SU-DHL-6 (cell line): Measurements from ENCODE around the gene ACBD6.
A peak's percentile ranks its signal among the peaks of the same experiment; 100 is the strongest.

ENCODE experiments used
- H2AFZ ChIP-seq: fragments of 200-600 bp; sonication (generic); 2 replicates; pipeline ENCODE4 v1.6.1; 2014; ENCODE audit warnings: low read depth, mild to moderate bottlenecking, moderate library complexity, mixed read lengths, antibody characterized with exemption, low read length; ENCODE audit not compliant: severe bottlenecking
- H3F3A ChIP-seq: fragments of 200-600 bp; shearing (Covaris generic); 2 replicates; pipeline ENCODE4 v1.6.0; 2016; ENCODE audit warnings: antibody characterized with exemption, mild to moderate bottlenecking; ENCODE audit not compliant: insufficient read depth
- H3K27ac ChIP-seq: fragments of 200-600 bp; sonication (generic); 2 replicates; pipeline ENCODE4 v1.5.1; 2016; ENCODE audit warnings: low read depth, mild to moderate bottlenecking, low read length, moderate library complexity, mixed read lengths
- H3K27me3 ChIP-seq: fragments of 200-600 bp; sonication (generic), shearing (Covaris generic); 2 replicates; pipeline ENCODE4 v1.6.0; 2014; ENCODE audit warnings: mild to moderate bottlenecking, low read length
- H3K36me3 ChIP-seq: fragments of 200-600 bp; sonication (generic); 2 replicates; pipeline ENCODE4 v1.6.1; 2014; ENCODE audit warnings: mild to moderate bottlenecking, low read length, mixed read lengths
- H3K4me2 ChIP-seq: fragments of 300-600, 200-600 bp; shearing (Covaris generic), sonication (generic); 2 replicates; pipeline ENCODE4 v1.6.0; 2014; ENCODE audit warnings: low read length, low read depth, mild to moderate bottlenecking; ENCODE audit not compliant: poor library complexity, severe bottlenecking
- H3K4me3 ChIP-seq: fragments of 200-600 bp; sonication (generic); 2 replicates; pipeline ENCODE4 v1.5.1; 2014; ENCODE audit warnings: antibody characterized with exemption, low read length, mild to moderate bottlenecking, mixed read lengths; ENCODE audit not compliant: insufficient read depth, poor library complexity, severe bottlenecking
- H3K79me2 ChIP-seq: fragments of 200-600 bp; sonication (generic); 2 replicates; pipeline ENCODE4 v1.6.1; 2014; ENCODE audit warnings: mild to moderate bottlenecking, low read length, moderate library complexity; ENCODE audit not compliant: insufficient read depth
- H3K9ac ChIP-seq: fragments of 200-600 bp; sonication (generic); 2 replicates; pipeline ENCODE4 v1.7.0; 2014; ENCODE audit warnings: mild to moderate bottlenecking, low read length
- H3K9me2 ChIP-seq: fragments of 200-600 bp; sonication (generic); replicated peaks from 2 replicates; pipeline ENCODE4 v1.6.1; 2014; ENCODE audit warnings: low read length; ENCODE audit not compliant: insufficient read depth
- H3K9me3 ChIP-seq: fragments of 200-600 bp; sonication (generic); 2 replicates; pipeline ENCODE4 v1.6.1; 2014; ENCODE audit warnings: low read length, mixed read lengths; ENCODE audit not compliant: insufficient read depth
- H4K20me1 ChIP-seq: fragments of 200-600 bp; sonication (generic); 2 replicates; pipeline ENCODE4 v1.6.1; 2014; ENCODE audit warnings: low read depth, mild to moderate bottlenecking, antibody characterized with exemption, low read length, moderate library complexity, mixed read lengths
- CTCF ChIP-seq: fragments of 200-600 bp; sonication (generic); IDR thresholded peaks from one replicate; pipeline ENCODE4 v1.5.1; 2017; ENCODE audit warnings: antibody characterized with exemption, mild to moderate bottlenecking, low read length, moderate library complexity; ENCODE audit not compliant: insufficient read depth, poor library complexity, severe bottlenecking
- EZH2phosphoT487 ChIP-seq: fragments of 200-600 bp; sonication (generic), shearing (Covaris generic); conservative IDR thresholded peaks from 2 replicates; pipeline ENCODE4 v1.6.1; 2018; ENCODE audit warnings: mild to moderate bottlenecking, antibody characterized with exemption, low read length, moderate library complexity, mixed read lengths

Gene ACBD6

GRCh38 chr1:180500689-180501088 lies 1.7 kb downstream of the ACBD6 start:
- Histone ChIP-seq H3K9me2 (no peaks in the 10 kb centered on the region), H3K4me3 (peak overlapping the region; percentile 73), H4K20me1 (no peaks in the 10 kb centered on the region; the same call in 1 of the 2 replicates), H3K9ac (peak overlapping the region; percentile 76), H3K36me3 (peaks cover 17% of the 10 kb centered on the region; the same call in 1 of the 2 replicates), H3K4me2 (peak overlapping the region; percentile 73), H3K27me3 (no peaks in the 10 kb centered on the region), H3K9me3 (no peaks in the 10 kb centered on the region), H3F3A (peaks cover 8% of the 10 kb centered on the region; the same call in 1 of the 2 replicates), H2AFZ (no peak overlapping the region), H3K79me2 (peaks cover 63% of the 10 kb centered on the region), H3K27ac (no peak overlapping the region)
- TF ChIP-seq EZH2phosphoT487 (no peak), CTCF (no peak)

GRCh38 chr1:180498594-180498993 lies 3.8 kb downstream of the ACBD6 start:
- Histone ChIP-seq H3K36me3 (peaks cover 34% of the 10 kb centered on the region), H3K4me2 (no peak overlapping the region), H2AFZ (no peak overlapping the region), H3K9me2 (no peaks in the 10 kb centered on the region), H3K79me2 (peaks cover 66% of the 10 kb centered on the region), H3K27ac (no peak overlapping the region), H3K4me3 (no peak overlapping the region), H3K27me3 (no peaks in the 10 kb centered on the region), H4K20me1 (no peaks in the 10 kb centered on the region; the same call in 1 of the 2 replicates), H3K9me3 (no peaks in the 10 kb centered on the region), H3F3A (peaks cover 9% of the 10 kb centered on the region), H3K9ac (no peak overlapping the region)
- TF ChIP-seq CTCF (no peak), EZH2phosphoT487 (no peak)

- Histone ChIP-seq H3K27ac (no peak overlapping the region), H3K36me3 (peaks cover 38% of the 10 kb centered on the region), H3K9me3 (no peaks in the 10 kb centered on the region), H3K9ac (no peak overlapping the region), H3F3A (peaks cover 9% of the 10 kb centered on the region), H3K27me3 (no peaks in the 10 kb centered on the region), H3K79me2 (peaks cover 66% of the 10 kb centered on the region), H2AFZ (no peak overlapping the region), H3K4me3 (no peak overlapping the region), H4K20me1 (no peaks in the 10 kb centered on the region; the same call in 1 of the 2 replicates), H3K9me2 (no peaks in the 10 kb centered on the region), H3K4me2 (no peak overlapping the region)
- no peak for TF ChIP-seq EZH2phosphoT487
Measured at GRCh38 chr1:180497826-180498225, 4.6 kb downstream of the ACBD6 start.

- Histone ChIP-seq H3K9ac (no peak overlapping the region), H3K27me3 (no peaks in the 10 kb centered on the region), H2AFZ (no peak overlapping the region), H3K4me2 (no peak overlapping the region), H3K9me2 (no peaks in the 10 kb centered on the region), H4K20me1 (peaks cover 3% of the 10 kb centered on the region; the same call in 1 of the 2 replicates), H3K27ac (no peak overlapping the region), H3F3A (peaks cover 9% of the 10 kb centered on the region), H3K4me3 (no peak overlapping the region), H3K36me3 (peaks cover 47% of the 10 kb centered on the region), H3K9me3 (no peaks in the 10 kb centered on the region), H3K79me2 (peaks cover 38% of the 10 kb centered on the region)
- TF ChIP-seq EZH2phosphoT487: no peak
- TF ChIP-seq CTCF: no peak
Measured at GRCh38 chr1:180494370-180494769, 8.0 kb downstream of the ACBD6 start.
